HFFc6 (cell line): Measurements from ENCODE around the gene RSRC1. TPM values are rescaled to one million over a fixed set of nuclear protein-coding genes. Genes with fewer than 3 reads are reported as not detected.
A peak's percentile ranks its signal among the peaks of the same experiment; 100 is the strongest.
"Not testable (repeated sequence)": the region's sequence is repeated elsewhere in the genome, so short reads cannot be mapped to it uniquely, and the experiment has no call there.

ENCODE experiments used
- DNase-seq: peaks from one replicate; pipeline ENCODE4 v3.0.0-alpha.2; 2018
- H3K27ac Mint-ChIP-seq: 2 replicates; pipeline ENCODE4 v1.8.0; 2020; ENCODE audit warnings: mild to moderate bottlenecking, mixed read lengths
- H3K27me3 Mint-ChIP-seq: 2 replicates; pipeline ENCODE4 v1.8.0; 2021; ENCODE audit warnings: mild to moderate bottlenecking, moderate library complexity, mixed read lengths; ENCODE audit not compliant: insufficient read depth
- H3K36me3 Mint-ChIP-seq: 2 replicates; pipeline ENCODE4 v1.8.0; 2021; ENCODE audit warnings: low read depth, mixed read lengths
- H3K4me1 Mint-ChIP-seq: 2 replicates; pipeline ENCODE4 v1.8.0; 2020; ENCODE audit warnings: low read depth, mixed read lengths
- H3K4me3 Mint-ChIP-seq: 2 replicates; pipeline ENCODE4 v1.8.0; 2020; ENCODE audit warnings: mild to moderate bottlenecking, moderate library complexity, mixed read lengths
- H3K9me3 Mint-ChIP-seq: 2 replicates; pipeline ENCODE4 v1.8.0; 2020; ENCODE audit warnings: mild to moderate bottlenecking, mixed read lengths
- CTCF ChIP-seq: fragments of 200-600 bp; sonication (generic); IDR thresholded peaks from 2 replicates; pipeline ENCODE4 v1.5.0; 2021; ENCODE audit warnings: antibody characterized with exemption, mild to moderate bottlenecking
- total RNA-seq, 6 experiments: library from RNA; stranded (reverse); fragmentation: NEBNext Ultra II Directional; extraction: Animal tissue kit (Norgen Biotek cat#: 25700); gene quantifications; 2 replicates in 1 of 6; 3 replicates in 5 of 6; pipeline ENCODE4 v1.2.3, GENCODE V29; 2021

Gene RSRC1
- total RNA-seq, 6 experiments from 2014 or later, result 20.5 to 37.6 (median 33.0) TPM

DNA sequence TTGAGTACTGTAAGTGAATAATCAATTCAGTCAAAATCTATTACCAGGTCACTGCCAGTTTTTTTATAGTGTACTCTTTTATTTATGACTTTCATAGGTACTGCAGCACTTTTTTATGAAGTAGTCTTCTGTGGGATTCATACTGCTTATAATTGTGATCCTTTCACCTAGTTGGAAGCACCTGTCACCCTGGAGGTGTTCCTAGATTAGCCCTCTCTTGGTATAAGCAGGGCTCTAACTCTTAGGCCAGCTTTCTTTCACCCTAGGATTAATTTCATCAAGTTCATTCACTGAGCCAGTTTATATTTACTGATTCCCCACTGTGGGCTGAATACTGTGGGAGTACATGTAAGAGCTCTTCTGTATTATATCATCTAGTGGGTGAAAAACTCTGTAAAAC is 395.2 kb downstream of the RSRC1 start:
- Mint-ChIP-seq H3K27me3 (no peaks in the 10 kb centered on the region; the same call in 1 of the 2 replicates), H3K36me3 (peaks cover 9% of the 10 kb centered on the region), H3K4me1 (peaks cover 21% of the 10 kb centered on the region), H3K9me3 (peaks cover 8% of the 10 kb centered on the region), H3K4me3 (no peak overlapping the region), H3K27ac (no peak overlapping the region)
- no peak for TF ChIP-seq CTCF
- DNase-seq, result no peak

GRCh38 chr3:158506456-158506855 is 396.6 kb downstream of the RSRC1 start:
- Mint-ChIP-seq H3K27me3 (no peaks in the 10 kb centered on the region; the same call in 1 of the 2 replicates), H3K4me1 (peaks cover 21% of the 10 kb centered on the region), H3K9me3 (no peaks in the 10 kb centered on the region), H3K27ac (no peak overlapping the region), H3K4me3 (no peak overlapping the region), H3K36me3 (no peaks in the 10 kb centered on the region)
- TF ChIP-seq CTCF, result no peak
- DNase-seq, result no peak

- H3K27me3 Mint-ChIP-seq, result no peaks in the 10 kb centered on the region; the same call in 1 of the 2 replicates
- H3K27ac Mint-ChIP-seq, result peak overlapping the region; percentile 81
Measured at GRCh38 chr3:158508481-158508880, 398.6 kb downstream of the RSRC1 start.

DNA sequence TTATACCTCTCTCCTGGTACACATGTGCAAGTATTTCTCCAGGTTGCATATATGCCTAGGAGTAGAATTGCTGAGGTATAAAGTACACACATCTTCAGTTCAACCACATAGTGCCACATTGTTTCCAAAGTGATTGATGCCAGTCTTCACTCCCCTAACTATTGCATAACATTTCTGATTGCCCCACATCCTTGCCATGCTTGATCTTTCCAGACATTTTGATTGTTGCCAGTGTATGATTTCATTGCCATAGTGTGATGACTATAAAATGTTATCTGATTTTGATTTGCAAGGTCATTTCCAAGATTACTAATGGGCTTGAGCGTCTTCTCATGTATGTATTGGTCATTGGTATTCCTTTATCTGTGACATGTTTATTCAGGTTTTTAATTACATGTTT is 400.0 kb downstream of the RSRC1 start:
- DNase-seq, result no peak
- no peak for TF ChIP-seq CTCF
- no peak overlapping the region for H3K4me3 Mint-ChIP-seq
- peaks cover 10% of the 10 kb centered on the region for H3K9me3 Mint-ChIP-seq
- peaks cover 5% of the 10 kb centered on the region for H3K36me3 Mint-ChIP-seq
- H3K27me3 Mint-ChIP-seq, result no peaks in the 10 kb centered on the region; the same call in 1 of the 2 replicates
- H3K4me1 Mint-ChIP-seq, result peaks cover 15% of the 10 kb centered on the region
- no peak overlapping the region for H3K27ac Mint-ChIP-seq

More at GRCh38 chr3:158508481-158508880, 398.6 kb downstream of the RSRC1 start:
- H3K9me3 Mint-ChIP-seq, result peaks cover 3% of the 10 kb centered on the region; the same call in 1 of the 2 replicates
- DNase-seq, result peak; percentile 67
- TF ChIP-seq CTCF, result no peak
- peaks cover 21% of the 10 kb centered on the region for H3K4me1 Mint-ChIP-seq
- no peaks in the 10 kb centered on the region for H3K36me3 Mint-ChIP-seq
- peak overlapping the region; percentile 16; the same call in 1 of the 2 replicates for H3K4me3 Mint-ChIP-seq

DNA sequence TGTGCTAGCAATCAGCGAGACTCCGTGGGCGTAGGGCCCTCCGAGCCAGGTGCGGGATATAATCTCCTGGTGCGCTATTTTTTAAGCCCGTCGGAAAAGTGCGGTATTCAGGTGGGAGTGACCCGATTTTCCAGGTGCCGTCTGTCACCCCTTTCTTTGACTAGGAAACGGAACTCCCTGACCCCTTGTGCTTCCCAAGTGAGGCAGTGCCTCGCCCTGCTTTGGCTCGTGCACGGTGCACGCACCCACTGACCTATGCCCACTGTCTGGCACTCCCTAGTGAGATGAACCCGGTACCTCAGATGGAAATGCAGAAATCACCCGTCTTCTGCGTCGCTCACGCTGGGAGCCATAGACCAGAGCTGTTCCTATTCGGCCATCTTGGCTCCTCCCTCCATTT is 406.8 kb downstream of the RSRC1 start:
- H3K36me3 Mint-ChIP-seq, DNase-seq, H3K27ac Mint-ChIP-seq, H3K4me3 Mint-ChIP-seq, H3K27me3 Mint-ChIP-seq: not testable (repeated sequence)
- peaks cover 21% of the 10 kb centered on the region for H3K4me1 Mint-ChIP-seq
- peaks cover 10% of the 10 kb centered on the region for H3K9me3 Mint-ChIP-seq

- no peak for DNase-seq
Measured at GRCh38 chr3:158519776-158520175, 409.9 kb downstream of the RSRC1 start.

More at GRCh38 chr3:158519776-158520175, 409.9 kb downstream of the RSRC1 start:
- Mint-ChIP-seq H3K27me3 (no peaks in the 10 kb centered on the region), H3K36me3 (no peaks in the 10 kb centered on the region), H3K27ac (no peak overlapping the region), H3K9me3 (no peaks in the 10 kb centered on the region; the same call in 1 of the 2 replicates), H3K4me1 (peaks cover 30% of the 10 kb centered on the region), H3K4me3 (no peak overlapping the region)
- TF ChIP-seq CTCF, result no peak
